Neuronal stem cell (in vitro differentiated cells): ENCODE data around the gene KCNN3.

Experiments used
- DNase-seq: peaks from one replicate; pipeline ENCODE4 v3.0.0-alpha.2; 2013; ENCODE audit warnings: low spot score
- H2AFZ ChIP-seq: one replicate; pipeline ENCODE4 v1.6.1; 2013; ENCODE audit warnings: mild to moderate bottlenecking, low read length, inconsistent platforms
- H2AK5ac ChIP-seq: 2 replicates; pipeline ENCODE4 v1.6.1; 2013; ENCODE audit warnings: low read depth, mild to moderate bottlenecking, inconsistent platforms, low read length, moderate library complexity, mixed read lengths
- H2BK120ac ChIP-seq: 2 replicates; pipeline ENCODE4 v1.6.1; 2013; ENCODE audit warnings: low read depth, mild to moderate bottlenecking, inconsistent platforms, low read length, moderate library complexity, mixed read lengths
- H2BK12ac ChIP-seq: one replicate; pipeline ENCODE4 v1.6.1; 2013; ENCODE audit warnings: low read length, inconsistent platforms
- H2BK15ac ChIP-seq: 2 replicates; pipeline ENCODE4 v1.6.1; 2013; ENCODE audit warnings: mild to moderate bottlenecking, low read length, inconsistent platforms, mixed read lengths
- H2BK5ac ChIP-seq: one replicate; pipeline ENCODE4 v1.6.1; 2013; ENCODE audit warnings: inconsistent platforms, mild to moderate bottlenecking, low read length, moderate library complexity
- H3K14ac ChIP-seq: one replicate; pipeline ENCODE4 v1.6.1; 2013; ENCODE audit warnings: low read length, inconsistent platforms
- H3K18ac ChIP-seq: 2 replicates; pipeline ENCODE4 v1.6.1; 2013; ENCODE audit warnings: low read length, inconsistent platforms
- H3K23ac ChIP-seq: 2 replicates; pipeline ENCODE4 v1.6.1; 2013; ENCODE audit warnings: low read depth, mild to moderate bottlenecking, mixed read lengths, low read length, inconsistent platforms; ENCODE audit not compliant: poor library complexity
- H3K27ac ChIP-seq: replicated peaks from 3 replicates; pipeline ENCODE4 v1.5.1; 2013; ENCODE audit warnings: low read length, inconsistent platforms
- H3K27me3 ChIP-seq, 3 experiments: 2 replicates each; pipeline ENCODE4 v1.6.1; 2013; ENCODE audit warnings: low read length in 3 of 3, mild to moderate bottlenecking in 2 of 3, inconsistent platforms in 1 of 3, low read depth in 1 of 3, mixed read lengths in 1 of 3, moderate library complexity in 1 of 3; ENCODE audit not compliant: control insufficient read depth in 3 of 3, insufficient read depth in 3 of 3
- H3K36me3 ChIP-seq, 2 donors: replicated peaks in 1 of 2; 2 replicates each; pipeline ENCODE4 v1.6.1; 2013; ENCODE audit warnings: low read length in 2 of 2; ENCODE audit not compliant: control insufficient read depth in 2 of 2, insufficient read depth in 2 of 2
- H3K4ac ChIP-seq: 2 replicates; pipeline ENCODE4 v1.6.1; 2013; ENCODE audit warnings: inconsistent platforms, mild to moderate bottlenecking, low read length, moderate library complexity
- H3K4me1 ChIP-seq, 2 donors: 1 replicate in 1 of 2; 2 replicates in 1 of 2; pipeline ENCODE4 v1.6.1; 2013; ENCODE audit warnings: low read length in 2 of 2, low read depth in 1 of 2; ENCODE audit not compliant: control insufficient read depth in 2 of 2, insufficient read depth in 1 of 2
- H3K4me2 ChIP-seq: one replicate; pipeline ENCODE4 v1.6.1; 2013; ENCODE audit warnings: mild to moderate bottlenecking, low read length, inconsistent platforms; ENCODE audit not compliant: insufficient read depth, poor library complexity, severe bottlenecking
- H3K4me3 ChIP-seq, 2 donors: 2 replicates each; pipeline ENCODE4 v1.5.1; 2013; ENCODE audit warnings: low read length in 2 of 2, mild to moderate bottlenecking in 2 of 2, inconsistent platforms in 1 of 2, moderate library complexity in 1 of 2
- H3K79me1 ChIP-seq: one replicate; pipeline ENCODE4 v1.6.1; 2013; ENCODE audit warnings: low read depth, mild to moderate bottlenecking, inconsistent platforms, low read length, moderate library complexity
- H3K9ac ChIP-seq: one replicate; pipeline ENCODE4 v1.6.1; 2013; ENCODE audit warnings: mild to moderate bottlenecking, low read depth, low read length, inconsistent platforms; ENCODE audit not compliant: poor library complexity
- H3K9me3 ChIP-seq, 2 donors: replicated peaks in 1 of 2; 2 replicates each; pipeline versions ENCODE3 to v1.6.1; 2013; ENCODE audit warnings: low read length in 2 of 2, mild to moderate bottlenecking in 2 of 2, inconsistent platforms in 1 of 2, low read depth in 1 of 2, mixed read lengths in 1 of 2, moderate library complexity in 1 of 2; ENCODE audit not compliant: control insufficient read depth in 2 of 2, insufficient read depth in 1 of 2
- H4K8ac ChIP-seq: one replicate; pipeline ENCODE4 v1.6.1; 2013; ENCODE audit warnings: low read depth, mild to moderate bottlenecking, inconsistent platforms, low read length, moderate library complexity
- H4K91ac ChIP-seq: one replicate; pipeline ENCODE4 v1.6.1; 2013; ENCODE audit warnings: low read length, low read depth, mild to moderate bottlenecking, inconsistent platforms; ENCODE audit not compliant: poor library complexity
- WGBS, 2 donors: extraction: QIAGEN DNeasy Blood & Tissue Kit; methylation state at CpG; one replicate each; pipeline ENCODE4 v1.1.7; 2013; ENCODE audit warnings: missing lambda C conversion rate in 2 of 2, mixed read lengths in 1 of 2; ENCODE audit not compliant: insufficient read length in 2 of 2, insufficient replicate concordance in 1 of 2; ENCODE audit errors: extremely low coverage in 2 of 2; 5-methylcytosine and 5-hydroxymethylcytosine counted together

The KCNN3 gene

DNA sequence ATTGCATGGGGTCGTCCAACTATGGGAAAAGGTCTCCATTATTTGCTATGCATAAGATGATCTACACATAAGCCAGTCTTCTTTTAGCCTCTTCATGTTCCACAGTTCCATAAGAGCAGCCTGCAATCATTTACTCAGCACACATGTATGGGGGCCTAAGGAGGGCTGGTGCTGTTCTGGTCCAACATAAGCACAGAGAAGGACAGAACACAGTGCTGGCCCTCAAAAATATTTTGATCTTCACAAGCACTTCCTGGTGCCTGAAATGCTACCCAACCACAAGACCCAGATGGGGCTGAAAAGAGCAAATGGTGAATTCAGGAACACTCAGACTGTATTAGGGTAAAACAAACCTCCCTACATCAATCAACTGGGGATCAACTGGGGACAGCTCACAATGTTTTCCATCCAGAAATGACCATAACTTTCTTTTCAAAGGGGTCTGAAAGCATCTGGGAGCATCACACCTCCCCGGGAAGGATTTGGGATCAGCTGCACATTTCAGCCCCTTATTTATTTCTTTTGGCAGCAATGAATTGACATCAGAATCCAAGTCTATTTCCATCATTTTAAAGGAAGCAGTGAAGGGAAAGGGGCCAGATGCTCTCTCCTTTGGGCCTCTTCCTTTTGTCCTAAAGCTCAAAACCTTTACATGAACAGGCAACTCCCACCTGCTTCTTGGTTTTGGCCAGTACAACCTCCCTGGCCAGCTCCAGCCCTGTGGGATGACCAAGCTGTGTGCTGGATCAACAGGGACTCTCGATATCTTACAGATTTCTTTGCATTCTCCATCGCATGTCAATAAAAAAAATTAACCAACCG is 45.7 kb downstream of the KCNN3 start:
- H3K4me3 ChIP-seq = no peak overlapping the region
- no peaks in the 10 kb centered on the region for H3K36me3 ChIP-seq
- no peak overlapping the region for H3K4me2 ChIP-seq
- H2BK5ac ChIP-seq = no peak overlapping the region
- no peak overlapping the region for H4K91ac ChIP-seq
- no CpG with 5 or more reads among the region's 5 CpGs for WGBS, 2 donors
- H3K9ac ChIP-seq = no peak overlapping the region
- peaks cover 0 to 5% (median 0%) of the 10 kb centered on the region in 3 experiments for H3K27me3 ChIP-seq
- H2BK120ac ChIP-seq = no peak overlapping the region
- no peak overlapping the region for H3K18ac ChIP-seq
- peaks cover 2 to 8% of the 10 kb centered on the region in 2 donors for H3K4me1 ChIP-seq
- H3K27ac ChIP-seq = no peak overlapping the region
- no peak overlapping the region for H2BK12ac ChIP-seq
- H3K9me3 ChIP-seq = no peaks in the 10 kb centered on the region
- H2AK5ac ChIP-seq = no peak overlapping the region
- no peak overlapping the region for H2BK15ac ChIP-seq
- H3K79me1 ChIP-seq = no peaks in the 10 kb centered on the region
- H3K4ac ChIP-seq = no peak overlapping the region
- H2AFZ ChIP-seq = no peak overlapping the region
- DNase-seq = no peak
- H3K14ac ChIP-seq = no peak overlapping the region
- no peak overlapping the region for H3K23ac ChIP-seq
- no peak overlapping the region for H4K8ac ChIP-seq

DNA sequence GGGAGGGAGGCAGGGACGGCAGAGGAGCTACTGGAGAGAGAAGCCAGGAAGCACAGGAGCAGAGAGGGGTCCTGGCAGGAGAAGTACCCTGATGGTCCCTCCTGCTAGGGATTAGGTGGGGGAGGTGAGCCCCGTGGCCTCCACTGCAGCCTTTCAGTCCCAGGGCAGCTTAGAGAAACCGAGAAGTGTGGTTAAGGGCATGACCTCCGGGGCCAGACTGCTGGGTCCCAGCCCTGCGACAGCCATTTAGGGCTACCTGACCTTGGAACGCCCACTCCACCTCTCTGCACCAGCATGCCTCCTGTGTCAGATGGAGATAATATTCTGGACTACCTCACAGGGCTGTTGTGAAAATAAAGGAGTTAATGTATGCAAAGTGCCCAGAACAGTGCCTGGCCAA is 47.4 kb downstream of the KCNN3 start:
- H2AFZ ChIP-seq = no peak overlapping the region

DNA sequence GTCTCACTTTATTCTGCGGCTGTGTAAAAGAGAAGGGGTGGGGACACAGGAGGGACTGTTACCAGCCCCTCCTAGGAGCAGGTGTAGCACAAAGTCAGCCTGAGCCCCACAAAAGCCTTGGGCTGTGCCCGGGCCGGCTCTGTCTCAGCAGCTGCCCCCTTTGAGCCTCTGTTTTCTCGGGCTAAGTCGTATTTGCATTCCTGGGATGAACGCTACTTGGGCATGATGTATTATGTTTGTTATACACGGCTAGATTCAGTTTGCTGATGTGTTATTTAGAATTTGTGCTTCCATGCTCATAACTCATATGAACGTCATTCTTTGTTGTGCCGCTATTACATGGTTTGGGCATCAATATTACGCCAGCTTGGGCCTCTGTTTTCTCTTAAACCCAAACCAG is 47.8 kb downstream of the KCNN3 start:
- DNase-seq = no peak

More for the DNA sequence above, 47.4 kb downstream of the KCNN3 start:
- Histone ChIP-seq H3K4me2 (no peak overlapping the region), H3K9me3 (no peaks in the 10 kb centered on the region), H2BK5ac (no peak overlapping the region), H2BK15ac (no peak overlapping the region), H3K36me3 (no peaks in the 10 kb centered on the region), H3K79me1 (no peaks in the 10 kb centered on the region), H3K18ac (peak overlapping the region; percentile 40), H3K9ac (no peak overlapping the region), H3K4me1 (peaks cover 2 to 8% of the 10 kb centered on the region in 2 donors), H3K27me3 (no peaks in the 10 kb centered on the region), H3K27ac (no peak overlapping the region), H4K8ac (no peak overlapping the region), H4K91ac (no peak overlapping the region), H3K4ac (no peak overlapping the region), H3K23ac (no peak overlapping the region), H3K4me3 (no peak overlapping the region), H3K14ac (no peak overlapping the region), H2BK12ac (no peak overlapping the region), H2BK120ac (no peak overlapping the region), H2AK5ac (no peak overlapping the region)
- WGBS, 2 donors = no CpG with 5 or more reads among the region's 6 CpGs
- DNase-seq = no peak

DNA sequence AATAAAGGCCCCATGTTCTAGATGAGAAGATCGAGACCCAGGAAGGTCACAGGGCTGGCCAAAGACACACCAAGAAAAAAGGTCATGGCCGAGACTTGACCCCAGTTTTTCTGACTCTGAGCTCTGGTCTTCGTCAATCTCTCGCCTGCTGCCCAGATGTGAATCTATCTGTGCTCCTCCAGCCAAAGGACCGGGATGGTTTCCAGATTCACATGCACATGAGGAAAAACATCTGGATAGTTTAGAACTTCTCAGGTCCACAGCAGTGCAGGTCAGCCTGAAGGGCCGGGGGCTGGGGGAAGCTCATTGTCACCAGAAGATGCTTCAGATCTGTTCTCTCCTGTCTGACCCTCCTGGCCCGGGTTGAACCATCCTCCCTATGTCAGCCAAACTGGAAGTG is 49.0 kb downstream of the KCNN3 start:
- no peak overlapping the region for H2AFZ ChIP-seq
- H3K4me2 ChIP-seq = no peak overlapping the region
- H3K27ac ChIP-seq = no peak overlapping the region
- no peak overlapping the region for H3K14ac ChIP-seq
- DNase-seq = no peak
- WGBS, 2 donors = no CpG with 5 or more reads among the region's 7 CpGs
- no peak overlapping the region for H3K4me3 ChIP-seq
- no peak overlapping the region for H2BK15ac ChIP-seq
- no peak overlapping the region for H3K23ac ChIP-seq
- H4K91ac ChIP-seq = no peak overlapping the region
- H3K9me3 ChIP-seq = no peaks in the 10 kb centered on the region
- H3K9ac ChIP-seq = no peak overlapping the region
- no peak overlapping the region for H3K18ac ChIP-seq
- H2AK5ac ChIP-seq = no peak overlapping the region
- peaks cover 2 to 8% of the 10 kb centered on the region in 2 donors for H3K4me1 ChIP-seq
- H2BK5ac ChIP-seq = no peak overlapping the region
- no peaks in the 10 kb centered on the region for H3K79me1 ChIP-seq
- H2BK12ac ChIP-seq = no peak overlapping the region
- H3K36me3 ChIP-seq = no peaks in the 10 kb centered on the region
- no peaks in the 10 kb centered on the region for H3K27me3 ChIP-seq
- no peak overlapping the region for H3K4ac ChIP-seq
- H4K8ac ChIP-seq = no peak overlapping the region
- no peak overlapping the region for H2BK120ac ChIP-seq

More for the DNA sequence above, 47.8 kb downstream of the KCNN3 start:
- no CpG with 5 or more reads among the region's 10 CpGs for WGBS, 2 donors
- H4K8ac ChIP-seq = no peak overlapping the region
- H3K9me3 ChIP-seq = no peaks in the 10 kb centered on the region
- H3K36me3 ChIP-seq = no peaks in the 10 kb centered on the region
- no peaks in the 10 kb centered on the region for H3K27me3 ChIP-seq
- H2AK5ac ChIP-seq = no peak overlapping the region
- H3K79me1 ChIP-seq = no peaks in the 10 kb centered on the region
- H3K4me3 ChIP-seq = no peak overlapping the region
- no peak overlapping the region for H3K9ac ChIP-seq
- H2AFZ ChIP-seq = no peak overlapping the region
- H3K14ac ChIP-seq = peak overlapping the region; percentile 5
- peaks cover 2 to 8% of the 10 kb centered on the region in 2 donors for H3K4me1 ChIP-seq
- H2BK5ac ChIP-seq = no peak overlapping the region
- no peak overlapping the region for H3K27ac ChIP-seq
- H3K4me2 ChIP-seq = no peak overlapping the region
- H2BK15ac ChIP-seq = no peak overlapping the region
- H2BK120ac ChIP-seq = no peak overlapping the region
- no peak overlapping the region for H2BK12ac ChIP-seq
- H3K4ac ChIP-seq = no peak overlapping the region
- H3K18ac ChIP-seq = no peak overlapping the region
- no peak overlapping the region for H3K23ac ChIP-seq
- no peak overlapping the region for H4K91ac ChIP-seq
